Ovary (tissue), 9 donors: Measurements from ENCODE around the gene NPHP4. TPM values are rescaled to one million over a fixed set of nuclear protein-coding genes. Genes with fewer than 3 reads are reported as not detected.

ENCODE experiments used
- DNase-seq, 5 donors: peaks; one replicate each; pipeline ENCODE4 v3.0.0-alpha.2; 2019 to 2020
- H3K27ac ChIP-seq, 2 donors: fragments of 200-600 bp; one replicate each; pipeline versions ENCODE4 v1.5.1 to v1.8.0; 2019 to 2022
- H3K27me3 ChIP-seq: fragments of 200-600 bp; one replicate; pipeline ENCODE4 v1.8.0; 2022
- H3K36me3 ChIP-seq: fragments of 200-600 bp; sonication (generic); one replicate; pipeline ENCODE4 v1.5.1; 2019
- H3K4me1 ChIP-seq: one replicate; pipeline ENCODE4 v1.8.1; 2013; ENCODE audit warnings: mild to moderate bottlenecking, moderate library complexity; ENCODE audit not compliant: insufficient read depth
- H3K4me3 ChIP-seq: fragments of 200-600 bp; sonication (generic); one replicate; pipeline ENCODE4 v1.5.1; 2017
- H3K9me3 ChIP-seq, 2 donors: fragments of 200-600 bp in 1 of 2; sonication (generic) in 1 of 2; one replicate each; pipeline versions ENCODE4 v1.5.1 to v1.8.1; 2013 to 2019; ENCODE audit warnings: mild to moderate bottlenecking in 1 of 2, moderate library complexity in 1 of 2
- EP300 ChIP-seq: sonication (generic); formaldehyde crosslinking; IDR thresholded peaks from one replicate; pipeline ENCODE4 v1.6.1; 2017; ENCODE audit warnings: antibody characterized with exemption
- POLR2A ChIP-seq: fragments of 450-650 bp; IDR thresholded peaks from one replicate; pipeline ENCODE4 v1.6.1; 2017; ENCODE audit warnings: antibody characterized with exemption, mild to moderate bottlenecking, moderate library complexity
- WGBS, 3 donors: extraction: QIAGEN DNeasy Blood & Tissue Kit in 1 of 3; methylation state at CpG; one replicate each; pipeline versions ENCODE4 v1.1.5 to v1.1.7; 2013 to 2017; 5-methylcytosine and 5-hydroxymethylcytosine counted together
- intact Hi-C, 4 donors: fragments of 100-400 bp; cut with DNase I; formaldehyde crosslinking; loops; one replicate each; pipeline versions ENCODE4 v1.11.0 to v1.15.1; 2022 to 2023
- polyA plus RNA-seq, 2 donors: library from polyadenylated mRNA; stranded (reverse); fragments of 200-250 nt in 1 of 2; fragments of 350-450 nt in 1 of 2; fragmentation: Illumina TruSeq in 1 of 2; extraction: RNeasy Lipid Tissue Mini Kit (QIAGEN cat#74804) in 1 of 2; gene quantifications; one replicate each; pipeline ENCODE4 v1.2.3, GENCODE V29; 2013 to 2014
- total RNA-seq, 7 donors: library from RNA; depleted of rRNA in 2 of 7; stranded (reverse); fragments of >200 nt in 2 of 7; fragmentation: NEBNext Ultra II Directional in 3 of 7; extraction: Animal tissue kit (Norgen Biotek cat#: 25700) in 3 of 7; gene quantifications; one replicate each; pipeline versions ENCODE4 v1.1.0 to v1.2.4, GENCODE V29; 2016 to 2023
- TF ChIP-seq, protein P1 (sequence below), 3 donors: fragments of 450-650 bp in 2 of 3; fragments of 200-600 bp in 1 of 3; IDR thresholded peaks; one replicate each; pipeline versions ENCODE4 v1.5.1 to v1.8.0; 2016 to 2022; ENCODE audit warnings: antibody characterized with exemption in 3 of 3, mild to moderate bottlenecking in 1 of 3
- donor health status: DM: no; HTN: no; CAD: no; lungs with moderate emphysema.
- donor health status: DM: no; HTN: no; CAD: no.
- donor health status: Bipolar disorder and iron deficiency.
- donor health status: DM: yes; HTN: yes; CAD: no.
- donor health status: DM: no; HTN: no; CAD: no.
- donor health status: DM: yes; HTN: yes; CAD: no.

Gene NPHP4
- total and polyA plus RNA-seq, 9 donors = 1.5 to 20.8 (median 10.7) TPM

DNA sequence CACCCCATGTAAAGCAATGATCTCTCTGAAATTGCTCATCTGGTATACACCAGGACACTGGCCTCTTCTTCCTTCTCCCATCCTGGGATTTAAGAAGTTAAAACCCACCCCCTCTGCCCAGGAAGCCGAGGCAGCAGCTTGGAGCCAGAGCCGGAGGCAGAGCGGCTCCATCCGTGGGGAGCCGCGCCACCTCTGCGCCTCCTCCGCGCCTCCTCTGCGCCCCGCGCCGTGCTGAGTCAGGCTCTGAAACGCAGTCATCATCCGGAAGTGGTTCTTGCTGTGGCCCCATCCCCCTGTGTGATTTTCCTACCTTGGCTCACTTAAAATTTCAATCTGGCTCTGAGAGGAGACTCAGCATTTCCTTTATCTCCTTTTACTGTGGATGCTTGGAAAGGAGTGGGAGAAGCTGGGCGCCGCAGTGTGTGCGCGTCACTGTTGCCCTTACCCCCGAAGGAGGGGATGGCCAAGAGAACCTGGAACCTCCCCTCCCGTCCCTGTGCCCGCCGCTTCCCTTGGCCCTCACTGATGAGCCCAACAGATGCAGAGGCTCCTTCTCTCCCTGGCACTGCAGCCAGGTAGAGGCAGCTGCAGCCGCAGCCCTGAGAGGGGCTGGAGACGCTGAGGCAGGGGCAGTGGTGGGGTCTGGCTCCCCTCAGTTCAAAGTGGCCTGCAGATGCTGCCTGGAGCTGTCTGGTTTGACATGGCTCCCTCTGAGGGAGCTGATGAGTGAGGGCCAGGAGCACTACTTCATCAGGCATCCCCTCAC lies 15.3 kb upstream of the NPHP4 start:
- no peaks in the 10 kb centered on the region for H3K36me3 ChIP-seq
- no peak overlapping the region for H3K27ac ChIP-seq
- H3K9me3 ChIP-seq = no peaks in the 10 kb centered on the region
- intact Hi-C loops = loop anchor here in 1 of 4 donors (2.0 kb wide), 1 partner anchor 45 kb away; no protein-coding TSS in a partner anchor
- H3K4me1 ChIP-seq = no peaks in the 10 kb centered on the region
- WGBS, 3 donors = 13 to 18% (median 13%) methylated on average over 25 of the region's 25 CpGs
- H3K27me3 ChIP-seq = no peaks in the 10 kb centered on the region
- no peak for DNase-seq
- no peak overlapping the region for H3K4me3 ChIP-seq
- TF ChIP-seq POLR2A (no peak), EP300 (no peak)

DNA sequence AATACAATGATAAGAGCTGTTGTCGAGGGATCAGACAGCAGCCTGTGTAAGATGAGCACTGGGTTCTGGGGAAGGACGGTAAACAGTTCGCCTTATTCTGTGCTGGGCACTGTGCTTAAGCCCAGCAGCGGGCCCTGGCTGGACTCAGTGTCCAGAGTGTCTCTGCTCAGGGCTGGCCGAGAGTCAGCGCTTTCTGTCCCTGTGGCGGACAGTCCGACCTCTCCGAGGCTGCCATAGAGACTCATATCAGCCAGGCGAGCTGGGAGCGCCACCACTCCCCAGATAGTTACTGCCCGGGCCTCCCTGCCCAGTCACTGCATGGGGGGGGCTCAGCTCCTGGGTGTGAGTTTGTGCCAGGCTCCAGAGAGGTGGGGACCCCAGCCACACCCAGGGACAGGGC lies 14.7 kb upstream of the NPHP4 start:
- H3K4me3 ChIP-seq = no peak overlapping the region
- H3K27ac ChIP-seq = no peak overlapping the region
- H3K4me1 ChIP-seq = no peaks in the 10 kb centered on the region
- no peaks in the 10 kb centered on the region for H3K9me3 ChIP-seq
- TF ChIP-seq POLR2A (no peak), EP300 (no peak)
- TF ChIP-seq, protein P1, sequence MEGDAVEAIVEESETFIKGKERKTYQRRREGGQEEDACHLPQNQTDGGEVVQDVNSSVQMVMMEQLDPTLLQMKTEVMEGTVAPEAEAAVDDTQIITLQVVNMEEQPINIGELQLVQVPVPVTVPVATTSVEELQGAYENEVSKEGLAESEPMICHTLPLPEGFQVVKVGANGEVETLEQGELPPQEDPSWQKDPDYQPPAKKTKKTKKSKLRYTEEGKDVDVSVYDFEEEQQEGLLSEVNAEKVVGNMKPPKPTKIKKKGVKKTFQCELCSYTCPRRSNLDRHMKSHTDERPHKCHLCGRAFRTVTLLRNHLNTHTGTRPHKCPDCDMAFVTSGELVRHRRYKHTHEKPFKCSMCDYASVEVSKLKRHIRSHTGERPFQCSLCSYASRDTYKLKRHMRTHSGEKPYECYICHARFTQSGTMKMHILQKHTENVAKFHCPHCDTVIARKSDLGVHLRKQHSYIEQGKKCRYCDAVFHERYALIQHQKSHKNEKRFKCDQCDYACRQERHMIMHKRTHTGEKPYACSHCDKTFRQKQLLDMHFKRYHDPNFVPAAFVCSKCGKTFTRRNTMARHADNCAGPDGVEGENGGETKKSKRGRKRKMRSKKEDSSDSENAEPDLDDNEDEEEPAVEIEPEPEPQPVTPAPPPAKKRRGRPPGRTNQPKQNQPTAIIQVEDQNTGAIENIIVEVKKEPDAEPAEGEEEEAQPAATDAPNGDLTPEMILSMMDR (IDR thresholded peaks at IDR 0.05) = no peak
- intact Hi-C loops = loop anchor here in 1 of 4 donors (2.0 kb wide), 1 partner anchor 46 kb away; no protein-coding TSS in a partner anchor
- H3K27me3 ChIP-seq = no peaks in the 10 kb centered on the region
- DNase-seq = peak in 1 of 5 donors; percentile 34
- 39 to 66% (median 42%) methylated on average over 11 to 12 of the region's 12 CpGs for WGBS, 3 donors
- no peaks in the 10 kb centered on the region for H3K36me3 ChIP-seq

DNA sequence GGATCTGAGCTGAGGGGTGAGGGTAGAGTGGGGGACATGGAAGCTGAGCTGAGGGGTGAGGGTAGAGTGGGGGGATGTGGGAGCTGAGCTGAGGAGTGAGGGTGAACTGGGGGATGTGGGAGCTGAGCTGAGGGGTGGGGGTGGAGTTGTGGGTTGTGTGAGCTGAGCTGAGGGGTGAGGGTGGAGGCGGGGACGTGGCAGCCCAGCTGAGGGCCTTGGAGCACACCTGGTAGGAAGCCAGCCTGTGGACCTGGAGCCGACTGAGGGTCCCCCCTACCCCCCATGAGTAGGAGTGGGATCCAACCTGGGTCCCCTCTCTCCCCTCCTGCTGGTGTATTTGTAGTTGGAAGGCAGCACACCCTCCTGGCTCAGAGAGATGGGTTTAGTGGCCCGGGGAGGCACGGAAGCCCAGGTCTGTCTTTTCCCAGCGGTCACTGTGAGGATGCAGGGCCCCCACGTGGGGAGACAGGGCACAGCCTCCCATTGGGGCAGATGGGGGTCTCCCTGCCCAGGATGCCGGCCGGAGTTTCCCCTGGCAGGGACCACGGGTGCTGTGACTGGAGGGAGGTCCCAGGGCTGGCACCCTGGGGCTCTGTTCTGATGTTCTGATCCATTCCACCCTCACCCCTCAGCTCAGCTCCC lies 13.2 kb upstream of the NPHP4 start:
- Histone ChIP-seq H3K9me3 (no peaks in the 10 kb centered on the region), H3K36me3 (no peaks in the 10 kb centered on the region), H3K4me1 (no peaks in the 10 kb centered on the region), H3K27me3 (no peaks in the 10 kb centered on the region), H3K27ac (no peak overlapping the region), H3K4me3 (no peak overlapping the region)
- intact Hi-C loops = no loop called here
- peak in 1 of 5 donors; percentile 13 for DNase-seq
- WGBS, 3 donors = 70 to 82% (median 78%) methylated on average over 10 of the region's 10 CpGs
- TF ChIP-seq, protein P1 (IDR thresholded peaks at IDR 0.05) = no peak
- TF ChIP-seq POLR2A = no peak
- TF ChIP-seq EP300 = no peak

DNA sequence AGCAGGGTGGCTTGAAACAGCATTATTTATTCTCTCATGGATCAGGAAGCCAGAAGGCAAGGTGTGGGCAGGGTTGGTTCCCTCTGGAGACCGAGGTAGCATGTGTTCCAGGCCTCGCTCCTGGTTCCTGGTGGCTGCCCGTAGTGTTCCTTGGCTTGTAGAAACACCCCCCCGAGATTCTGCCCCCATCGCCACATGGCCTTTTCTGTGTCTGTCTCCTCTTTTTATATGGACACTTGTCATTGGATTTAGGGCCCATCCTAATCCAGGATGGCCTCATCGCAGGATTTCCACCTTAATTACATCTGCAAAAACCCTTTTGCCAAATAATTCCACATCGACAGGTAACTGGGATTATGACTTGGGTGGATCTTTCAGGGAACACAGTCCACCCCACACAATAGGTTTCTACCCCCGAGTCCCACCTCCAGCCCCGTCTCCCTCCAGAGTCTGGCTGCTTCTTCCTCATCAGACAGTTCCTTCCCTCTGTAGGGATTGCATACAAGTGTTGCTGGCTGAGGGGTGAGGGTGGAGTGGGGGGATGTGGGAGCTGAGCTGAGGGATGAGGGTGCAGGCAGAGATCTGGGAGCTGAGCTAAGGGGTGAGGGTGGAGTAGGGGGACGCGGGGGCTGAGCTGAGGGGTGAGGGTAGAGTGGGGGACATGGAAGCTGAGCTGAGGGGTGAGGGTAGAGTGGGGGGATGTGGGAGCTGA lies 12.3 kb upstream of the NPHP4 start:
- peak in 1 of 5 donors; percentile 5 for DNase-seq
- H3K27ac ChIP-seq = no peak overlapping the region
- intact Hi-C loops = no loop called here
- no peaks in the 10 kb centered on the region for H3K4me1 ChIP-seq
- TF ChIP-seq, protein P1 (IDR thresholded peaks at IDR 0.05) = no peak
- H3K4me3 ChIP-seq = no peak overlapping the region
- H3K27me3 ChIP-seq = no peaks in the 10 kb centered on the region
- no peaks in the 10 kb centered on the region for H3K36me3 ChIP-seq
- no peaks in the 10 kb centered on the region for H3K9me3 ChIP-seq
- 94 to 95% (median 95%) methylated on average over 11 of the region's 11 CpGs for WGBS, 3 donors
